ENCODE data around the gene SYNJ1. TPM values are rescaled to one million over a fixed set of nuclear protein-coding genes. Genes with fewer than 3 reads are reported as not detected.

The SYNJ1 gene
- total and polyA plus RNA-seq, 2 experiments from 2014 or later, result 1.4 to 4.2 TPM

DNA sequence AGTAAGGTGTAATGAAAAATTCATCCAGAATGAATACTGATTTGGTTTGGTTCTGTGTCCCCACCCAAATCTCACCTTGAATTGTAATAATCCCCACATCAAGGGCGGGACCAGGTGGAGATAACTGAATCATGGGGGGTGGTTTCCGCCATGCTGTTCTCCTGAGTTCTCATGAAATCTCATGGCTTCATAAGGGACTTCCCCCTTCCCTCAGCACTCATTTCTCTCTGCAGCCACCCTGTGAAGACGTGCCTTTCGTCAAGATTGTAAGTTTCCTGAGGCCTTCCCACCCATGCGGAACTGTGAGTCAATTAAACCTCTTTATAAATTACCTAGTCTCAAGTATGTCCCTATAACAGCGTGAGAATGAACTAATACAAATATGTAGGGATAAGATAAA, 5.5 kb upstream of the SYNJ1 start:
- H3K27me3 ChIP-seq (ENCODE audit: insufficient read depth), result no peaks in the 10 kb centered on the region
- no peak overlapping the region for H3K4me3 Mint-ChIP-seq
- H3K36me3 ChIP-seq (ENCODE audit: insufficient read depth), result peaks cover 4% of the 10 kb centered on the region; the same call in 1 of the 2 replicates
- peaks cover 11% of the 10 kb centered on the region for H4K20me1 ChIP-seq (replicated peaks; ENCODE audit: insufficient read depth)
- no peaks in the 10 kb centered on the region for H3K27me3 Mint-ChIP-seq (ENCODE audit: insufficient read depth, low read depth, poor library complexity)
- peaks cover 23% of the 10 kb centered on the region for H3K4me1 Mint-ChIP-seq
- no peak overlapping the region for H3K27ac Mint-ChIP-seq
- no peak overlapping the region for H3K4me3 ChIP-seq
- TF ChIP-seq, protein P1, sequence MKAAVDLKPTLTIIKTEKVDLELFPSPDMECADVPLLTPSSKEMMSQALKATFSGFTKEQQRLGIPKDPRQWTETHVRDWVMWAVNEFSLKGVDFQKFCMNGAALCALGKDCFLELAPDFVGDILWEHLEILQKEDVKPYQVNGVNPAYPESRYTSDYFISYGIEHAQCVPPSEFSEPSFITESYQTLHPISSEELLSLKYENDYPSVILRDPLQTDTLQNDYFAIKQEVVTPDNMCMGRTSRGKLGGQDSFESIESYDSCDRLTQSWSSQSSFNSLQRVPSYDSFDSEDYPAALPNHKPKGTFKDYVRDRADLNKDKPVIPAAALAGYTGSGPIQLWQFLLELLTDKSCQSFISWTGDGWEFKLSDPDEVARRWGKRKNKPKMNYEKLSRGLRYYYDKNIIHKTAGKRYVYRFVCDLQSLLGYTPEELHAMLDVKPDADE (IDR thresholded peaks at IDR 0.05), result no peak
- TF ChIP-seq STAT1 (IDR thresholded peaks at IDR 0.05; ENCODE audit: unreplicated experiment) (no peak), CREB1 (CRISPR knock-in tag; IDR thresholded peaks at IDR 0.05; ENCODE audit: low read depth) (no peak), EZH2 (IDR thresholded peaks at IDR 0.05; ENCODE audit: low read depth, unreplicated experiment) (no peak), EZH2phosphoT487 (IDR thresholded peaks at IDR 0.05; ENCODE audit: unreplicated experiment) (no peak)
- TF ChIP-seq, protein P2, sequence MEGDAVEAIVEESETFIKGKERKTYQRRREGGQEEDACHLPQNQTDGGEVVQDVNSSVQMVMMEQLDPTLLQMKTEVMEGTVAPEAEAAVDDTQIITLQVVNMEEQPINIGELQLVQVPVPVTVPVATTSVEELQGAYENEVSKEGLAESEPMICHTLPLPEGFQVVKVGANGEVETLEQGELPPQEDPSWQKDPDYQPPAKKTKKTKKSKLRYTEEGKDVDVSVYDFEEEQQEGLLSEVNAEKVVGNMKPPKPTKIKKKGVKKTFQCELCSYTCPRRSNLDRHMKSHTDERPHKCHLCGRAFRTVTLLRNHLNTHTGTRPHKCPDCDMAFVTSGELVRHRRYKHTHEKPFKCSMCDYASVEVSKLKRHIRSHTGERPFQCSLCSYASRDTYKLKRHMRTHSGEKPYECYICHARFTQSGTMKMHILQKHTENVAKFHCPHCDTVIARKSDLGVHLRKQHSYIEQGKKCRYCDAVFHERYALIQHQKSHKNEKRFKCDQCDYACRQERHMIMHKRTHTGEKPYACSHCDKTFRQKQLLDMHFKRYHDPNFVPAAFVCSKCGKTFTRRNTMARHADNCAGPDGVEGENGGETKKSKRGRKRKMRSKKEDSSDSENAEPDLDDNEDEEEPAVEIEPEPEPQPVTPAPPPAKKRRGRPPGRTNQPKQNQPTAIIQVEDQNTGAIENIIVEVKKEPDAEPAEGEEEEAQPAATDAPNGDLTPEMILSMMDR (conservative IDR thresholded peaks at IDR 0.05; ENCODE audit: low read depth in 2 of 2), result no peak
- DNase-seq (ENCODE audit: low spot score) (no peak), ATAC-seq (no peak)
- no peak overlapping the region for H3K4me2 ChIP-seq
- peaks cover 5% of the 10 kb centered on the region; the same call in 1 of the 2 replicates for H3F3A ChIP-seq (replicated peaks; ENCODE audit: low read depth)
- peaks cover 29% of the 10 kb centered on the region; the same call in 2 of the 3 replicates for H3K36me3 Mint-ChIP-seq (ENCODE audit: low read depth)
- H2AFZ ChIP-seq, result no peak overlapping the region
- no peaks in the 10 kb centered on the region for H3K79me2 ChIP-seq (replicated peaks; ENCODE audit: insufficient read depth)
- no peaks in the 10 kb centered on the region for H3K9me2 ChIP-seq (ENCODE audit: insufficient read depth)
- H3K9me3 Mint-ChIP-seq, result no peaks in the 10 kb centered on the region
- peaks cover 18% of the 10 kb centered on the region for H3K4me1 ChIP-seq (ENCODE audit: insufficient read depth)
- H3K27ac ChIP-seq (ENCODE audit: low read depth), result no peak overlapping the region

DNA sequence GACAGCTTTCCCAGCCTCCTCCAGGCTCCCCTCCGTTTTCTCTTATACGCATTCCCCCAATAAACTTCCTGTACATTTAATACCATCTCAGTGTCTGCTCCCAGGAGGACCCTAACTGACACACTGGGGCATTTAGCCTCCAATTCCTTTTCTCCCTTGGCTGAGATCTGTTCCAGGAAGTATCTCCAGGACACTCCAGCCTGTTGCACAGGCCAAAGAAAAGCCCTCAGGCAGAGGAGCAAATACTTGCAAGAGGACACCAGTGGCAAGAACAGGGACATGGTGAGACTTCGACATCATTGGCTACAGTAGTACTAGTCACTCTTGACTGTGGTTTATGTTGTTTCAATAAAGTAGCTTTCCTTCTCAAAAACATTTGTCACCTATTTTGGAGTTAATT, 4.7 kb upstream of the SYNJ1 start:
- no peak overlapping the region for H3K4me3 Mint-ChIP-seq
- ATAC-seq, result no peak
- TF ChIP-seq EZH2phosphoT487 (IDR thresholded peaks at IDR 0.05; ENCODE audit: unreplicated experiment) (no peak), CREB1 (CRISPR knock-in tag; IDR thresholded peaks at IDR 0.05; ENCODE audit: low read depth) (no peak), STAT1 (IDR thresholded peaks at IDR 0.05; ENCODE audit: unreplicated experiment) (no peak), ZNF331 (CRISPR knock-in tag; IDR thresholded peaks at IDR 0.05; ENCODE audit: low read depth) (no peak)
- TF ChIP-seq, protein P2 (conservative IDR thresholded peaks at IDR 0.05; ENCODE audit: low read depth in 2 of 2), result no peak
- TF ChIP-seq, protein P3, sequence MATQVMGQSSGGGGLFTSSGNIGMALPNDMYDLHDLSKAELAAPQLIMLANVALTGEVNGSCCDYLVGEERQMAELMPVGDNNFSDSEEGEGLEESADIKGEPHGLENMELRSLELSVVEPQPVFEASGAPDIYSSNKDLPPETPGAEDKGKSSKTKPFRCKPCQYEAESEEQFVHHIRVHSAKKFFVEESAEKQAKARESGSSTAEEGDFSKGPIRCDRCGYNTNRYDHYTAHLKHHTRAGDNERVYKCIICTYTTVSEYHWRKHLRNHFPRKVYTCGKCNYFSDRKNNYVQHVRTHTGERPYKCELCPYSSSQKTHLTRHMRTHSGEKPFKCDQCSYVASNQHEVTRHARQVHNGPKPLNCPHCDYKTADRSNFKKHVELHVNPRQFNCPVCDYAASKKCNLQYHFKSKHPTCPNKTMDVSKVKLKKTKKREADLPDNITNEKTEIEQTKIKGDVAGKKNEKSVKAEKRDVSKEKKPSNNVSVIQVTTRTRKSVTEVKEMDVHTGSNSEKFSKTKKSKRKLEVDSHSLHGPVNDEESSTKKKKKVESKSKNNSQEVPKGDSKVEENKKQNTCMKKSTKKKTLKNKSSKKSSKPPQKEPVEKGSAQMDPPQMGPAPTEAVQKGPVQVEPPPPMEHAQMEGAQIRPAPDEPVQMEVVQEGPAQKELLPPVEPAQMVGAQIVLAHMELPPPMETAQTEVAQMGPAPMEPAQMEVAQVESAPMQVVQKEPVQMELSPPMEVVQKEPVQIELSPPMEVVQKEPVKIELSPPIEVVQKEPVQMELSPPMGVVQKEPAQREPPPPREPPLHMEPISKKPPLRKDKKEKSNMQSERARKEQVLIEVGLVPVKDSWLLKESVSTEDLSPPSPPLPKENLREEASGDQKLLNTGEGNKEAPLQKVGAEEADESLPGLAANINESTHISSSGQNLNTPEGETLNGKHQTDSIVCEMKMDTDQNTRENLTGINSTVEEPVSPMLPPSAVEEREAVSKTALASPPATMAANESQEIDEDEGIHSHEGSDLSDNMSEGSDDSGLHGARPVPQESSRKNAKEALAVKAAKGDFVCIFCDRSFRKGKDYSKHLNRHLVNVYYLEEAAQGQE (IDR thresholded peaks at IDR 0.05; ENCODE audit: unreplicated experiment), result no peak

More for the DNA sequence above, 4.7 kb upstream of the SYNJ1 start:
- 0 out of 2 replicates have a peak overlapping the region, but pooled peaks have one; percentile 1 for H3K27ac Mint-ChIP-seq
- no peaks in the 10 kb centered on the region for H3K9me3 Mint-ChIP-seq
- Histone ChIP-seq H3K79me2 (replicated peaks; ENCODE audit: insufficient read depth) (no peaks in the 10 kb centered on the region), H3K4me1 (ENCODE audit: insufficient read depth) (peaks cover 18% of the 10 kb centered on the region), H4K20me1 (replicated peaks; ENCODE audit: insufficient read depth) (peaks cover 11% of the 10 kb centered on the region), H3K36me3 (ENCODE audit: insufficient read depth) (peaks cover 4% of the 10 kb centered on the region; the same call in 1 of the 2 replicates), H2AFZ (no peak overlapping the region), H3K9me2 (ENCODE audit: insufficient read depth) (no peaks in the 10 kb centered on the region), H3K4me2 (no peak overlapping the region), H3K27me3 (ENCODE audit: insufficient read depth) (no peaks in the 10 kb centered on the region), H3F3A (replicated peaks; ENCODE audit: low read depth) (peaks cover 6% of the 10 kb centered on the region; the same call in 1 of the 2 replicates), H3K27ac (ENCODE audit: low read depth) (no peak overlapping the region), H3K4me3 (no peak overlapping the region)
- H3K27me3 Mint-ChIP-seq (ENCODE audit: insufficient read depth, low read depth, poor library complexity), result no peaks in the 10 kb centered on the region
- no peak for DNase-seq (ENCODE audit: low spot score)
- peaks cover 29% of the 10 kb centered on the region; the same call in 2 of the 3 replicates for H3K36me3 Mint-ChIP-seq (ENCODE audit: low read depth)
- H3K4me1 Mint-ChIP-seq, result peaks cover 24% of the 10 kb centered on the region
